Astrocyte (in vitro differentiated cells and primary cell): Measurements from ENCODE around the gene PNPLA2.

Experiments used
- EZH2 ChIP-seq: IDR thresholded peaks from 2 replicates; pipeline ENCODE4 v1.6.1; 2012; ENCODE audit warnings: mild to moderate bottlenecking, low read length, inconsistent platforms; ENCODE audit not compliant: insufficient read depth
- TF ChIP-seq, protein P1 (sequence below): IDR thresholded peaks from 2 replicates; pipeline ENCODE4 v1.5.1; 2011; ENCODE audit warnings: low read depth, mild to moderate bottlenecking, inconsistent platforms, low read length, moderate library complexity; ENCODE audit not compliant: insufficient read depth

DNA sequence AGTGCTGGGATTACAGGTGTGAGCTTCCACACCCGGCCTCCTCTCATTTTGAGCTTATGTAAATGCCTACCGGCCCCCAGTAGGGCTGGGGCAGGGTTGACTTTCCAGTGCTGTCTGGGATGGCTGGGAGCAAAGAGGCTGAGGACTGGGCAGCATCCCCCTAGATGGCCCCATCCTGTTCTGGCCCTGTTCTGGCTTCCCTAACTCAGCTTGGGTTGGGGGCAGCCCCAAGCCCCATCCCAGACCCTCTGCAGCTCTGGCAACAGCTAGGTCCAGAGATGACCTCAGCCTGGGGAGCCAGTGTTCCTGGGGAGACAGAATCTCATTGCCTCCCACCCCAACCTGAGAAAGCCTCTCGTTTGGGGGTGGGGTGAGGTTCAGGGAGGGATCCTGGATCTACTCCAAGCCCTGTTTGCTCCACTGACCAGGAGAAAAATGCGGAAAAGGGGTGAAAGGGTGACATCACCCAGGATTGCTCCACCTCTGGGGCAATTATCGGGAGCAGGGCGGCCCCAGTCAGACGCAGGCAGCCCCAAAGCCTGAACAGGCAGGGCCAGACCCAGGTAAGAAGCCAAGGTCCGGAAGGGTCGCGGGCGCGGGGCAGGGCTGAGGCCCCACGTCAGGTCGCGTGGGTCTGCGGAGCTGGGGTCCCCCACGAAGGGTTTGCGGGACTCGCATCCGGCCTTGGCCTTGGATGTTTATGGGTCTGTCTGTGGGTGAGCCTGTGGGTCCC lies at the start of gene PNPLA2:
- TF ChIP-seq, protein P1, sequence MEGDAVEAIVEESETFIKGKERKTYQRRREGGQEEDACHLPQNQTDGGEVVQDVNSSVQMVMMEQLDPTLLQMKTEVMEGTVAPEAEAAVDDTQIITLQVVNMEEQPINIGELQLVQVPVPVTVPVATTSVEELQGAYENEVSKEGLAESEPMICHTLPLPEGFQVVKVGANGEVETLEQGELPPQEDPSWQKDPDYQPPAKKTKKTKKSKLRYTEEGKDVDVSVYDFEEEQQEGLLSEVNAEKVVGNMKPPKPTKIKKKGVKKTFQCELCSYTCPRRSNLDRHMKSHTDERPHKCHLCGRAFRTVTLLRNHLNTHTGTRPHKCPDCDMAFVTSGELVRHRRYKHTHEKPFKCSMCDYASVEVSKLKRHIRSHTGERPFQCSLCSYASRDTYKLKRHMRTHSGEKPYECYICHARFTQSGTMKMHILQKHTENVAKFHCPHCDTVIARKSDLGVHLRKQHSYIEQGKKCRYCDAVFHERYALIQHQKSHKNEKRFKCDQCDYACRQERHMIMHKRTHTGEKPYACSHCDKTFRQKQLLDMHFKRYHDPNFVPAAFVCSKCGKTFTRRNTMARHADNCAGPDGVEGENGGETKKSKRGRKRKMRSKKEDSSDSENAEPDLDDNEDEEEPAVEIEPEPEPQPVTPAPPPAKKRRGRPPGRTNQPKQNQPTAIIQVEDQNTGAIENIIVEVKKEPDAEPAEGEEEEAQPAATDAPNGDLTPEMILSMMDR, result no peak
- TF ChIP-seq EZH2, result no peak
